Inflammatory macrophage treated with lipopolysaccharide for 4 hours (primary cell): ENCODE measurements around the gene NHLRC4.
A peak's percentile ranks its signal among the peaks of the same experiment; 100 is the strongest.

Experiments
- DNase-seq: peaks from one replicate; pipeline ENCODE4 v3.0.0-alpha.2; 2020

NHLRC4 gene, protein sequence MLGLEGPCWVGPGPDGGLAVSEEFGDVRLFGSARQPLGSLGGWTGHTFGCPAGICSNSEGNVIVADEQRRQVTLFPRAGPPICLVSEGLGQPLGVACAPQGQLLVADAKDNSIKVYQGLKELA

DNA sequence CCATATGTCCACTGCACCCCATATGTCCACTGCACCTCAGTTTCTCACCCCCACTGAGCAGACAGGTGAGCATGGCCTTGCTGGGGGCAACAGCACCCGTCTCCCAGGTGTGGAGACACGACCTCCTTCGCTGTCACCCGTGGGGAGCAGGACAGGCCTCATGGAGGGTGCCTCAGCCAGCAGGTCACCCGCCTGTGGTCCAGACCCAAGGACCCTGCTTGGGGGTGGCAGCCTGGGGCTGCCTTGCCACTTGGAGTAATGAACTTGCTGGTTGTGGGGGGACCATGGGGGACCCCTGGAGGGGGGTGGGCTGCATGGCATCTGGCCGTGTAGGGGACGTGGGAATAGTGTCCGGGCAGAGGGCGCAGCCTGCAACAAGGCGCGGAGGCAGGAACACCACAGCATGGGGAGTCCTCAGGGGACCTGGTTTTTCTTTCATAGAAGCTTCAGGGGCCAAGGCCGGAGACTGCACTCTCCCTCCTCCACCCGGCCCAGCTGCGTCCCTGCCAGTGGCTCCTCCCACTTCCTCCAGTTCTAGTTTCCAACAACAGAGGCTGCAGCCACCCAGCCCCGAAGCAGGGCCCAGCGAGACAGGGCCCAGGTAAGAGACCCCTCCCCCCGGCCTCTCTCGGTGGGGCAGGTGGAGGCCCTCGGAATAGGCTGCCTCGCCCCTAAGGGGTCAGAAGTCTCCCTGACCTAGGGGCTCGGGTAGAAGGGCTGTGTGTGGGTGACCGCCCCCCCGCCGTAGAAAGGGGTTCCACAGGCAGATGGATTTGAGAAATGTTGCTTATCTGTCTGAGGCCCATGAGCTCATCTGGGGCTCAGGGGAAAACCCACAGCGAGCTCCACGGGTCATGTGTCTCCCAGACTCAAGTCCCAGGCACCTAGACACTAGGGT is at the start of gene NHLRC4:
TSS of gene NHLRC4 (plus strand) at position 531 of the 898 bp plus-strand sequence. CDS start 1,043 bp downstream, outside the sequence.
- DNase-seq = peak; percentile 52

DNA sequence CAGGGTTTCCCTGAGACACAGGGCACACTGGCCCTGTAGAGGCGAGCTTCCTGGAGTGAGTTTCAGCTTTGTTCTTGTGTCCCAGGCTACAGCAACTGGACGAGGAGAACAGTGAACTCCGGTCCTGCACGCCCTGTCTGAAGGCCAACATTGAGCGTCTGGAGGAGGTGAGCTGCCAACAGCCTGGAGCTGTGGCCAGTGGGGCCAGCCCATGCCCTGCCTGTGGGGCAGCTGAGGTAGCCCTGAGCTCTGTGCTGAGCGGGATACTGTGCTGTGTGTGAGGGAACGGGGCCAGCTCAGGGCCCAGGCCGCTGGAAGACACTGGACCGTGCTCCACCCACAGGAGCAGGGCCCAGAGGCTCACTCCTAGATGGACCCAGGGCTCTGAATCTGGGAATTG is 47.9 kb upstream of the NHLRC4 start:
- DNase-seq = no peak

DNA sequence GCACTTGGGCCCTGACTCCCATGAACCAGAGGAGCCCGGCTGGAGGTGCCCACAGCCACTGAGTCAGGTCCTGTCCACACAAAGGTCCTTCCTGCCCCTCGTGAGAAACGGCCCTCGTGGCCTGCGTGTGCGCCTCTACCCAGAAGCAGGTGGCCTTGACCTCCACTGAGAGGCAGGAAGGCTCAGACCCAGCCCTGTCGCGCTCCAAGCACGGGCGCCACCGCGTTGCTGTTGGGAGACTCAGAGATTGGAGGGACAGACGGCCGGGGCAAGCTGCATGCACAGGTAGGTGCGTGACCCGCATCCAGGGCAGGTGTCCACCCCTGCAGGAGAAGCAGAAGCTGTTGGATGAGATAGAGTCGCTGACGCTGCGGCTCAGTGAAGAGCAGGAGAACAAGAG is 47.4 kb upstream of the NHLRC4 start:
- DNase-seq = no peak

DNA sequence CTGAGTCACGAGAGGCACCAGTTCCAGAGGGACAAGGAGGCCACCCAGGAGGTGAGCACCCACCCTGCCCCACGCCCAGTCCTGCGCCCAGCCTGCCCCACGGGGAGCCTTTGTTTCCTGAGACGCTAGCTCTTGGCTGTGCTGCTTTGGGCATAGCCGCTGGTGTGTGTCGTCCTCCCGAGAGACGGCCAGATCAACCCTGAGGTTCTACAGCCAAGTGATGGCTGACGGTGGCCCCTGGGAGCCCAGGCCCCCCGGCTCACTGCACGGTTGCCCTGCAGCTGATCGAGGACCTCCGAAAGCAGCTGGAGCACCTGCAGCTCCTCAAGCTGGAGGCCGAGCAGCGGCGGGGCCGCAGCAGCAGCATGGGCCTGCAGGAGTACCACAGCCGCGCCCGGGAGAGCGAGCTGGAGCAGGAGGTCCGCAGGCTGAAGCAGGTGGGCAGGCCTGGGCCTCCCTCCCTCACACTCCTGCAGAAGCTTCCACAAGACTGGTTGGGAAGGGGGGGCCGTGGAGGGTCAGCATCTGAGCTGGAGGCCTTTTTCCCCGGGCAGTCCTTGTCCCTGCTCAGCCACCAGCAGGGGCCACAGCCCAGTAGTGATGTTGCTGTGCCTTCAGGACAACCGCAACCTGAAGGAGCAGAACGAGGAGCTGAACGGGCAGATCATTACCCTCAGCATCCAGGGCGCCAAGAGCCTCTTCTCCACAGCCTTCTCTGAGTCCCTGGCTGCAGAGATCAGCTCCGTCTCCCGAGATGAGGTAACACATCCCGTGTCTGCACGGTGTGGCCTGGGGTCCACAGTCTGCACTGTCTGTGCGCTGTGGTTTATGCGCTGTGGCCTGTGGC is 46.7 kb upstream of the NHLRC4 start:
- no peak for DNase-seq

DNA sequence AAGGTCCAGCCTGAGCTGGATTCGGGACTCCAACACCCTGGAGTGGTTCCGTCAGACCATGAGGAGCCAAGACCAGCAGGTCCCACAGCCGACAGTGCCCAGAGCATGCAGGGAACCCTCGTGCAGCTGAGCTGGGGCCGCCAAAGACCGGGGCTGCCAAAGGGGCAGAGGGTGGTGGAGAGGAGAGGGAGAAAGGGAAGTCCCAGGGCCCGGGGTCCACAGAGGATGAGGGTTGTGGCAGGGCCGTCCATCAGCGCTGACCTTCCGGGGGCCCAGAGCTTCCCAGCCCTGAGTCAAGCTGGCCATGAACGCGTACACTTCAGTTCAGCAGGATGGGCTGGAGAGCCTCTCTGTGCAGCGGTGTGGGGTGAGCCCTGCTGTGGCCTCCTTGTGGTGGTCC is 46.0 kb upstream of the NHLRC4 start:
- no peak for DNase-seq

DNA sequence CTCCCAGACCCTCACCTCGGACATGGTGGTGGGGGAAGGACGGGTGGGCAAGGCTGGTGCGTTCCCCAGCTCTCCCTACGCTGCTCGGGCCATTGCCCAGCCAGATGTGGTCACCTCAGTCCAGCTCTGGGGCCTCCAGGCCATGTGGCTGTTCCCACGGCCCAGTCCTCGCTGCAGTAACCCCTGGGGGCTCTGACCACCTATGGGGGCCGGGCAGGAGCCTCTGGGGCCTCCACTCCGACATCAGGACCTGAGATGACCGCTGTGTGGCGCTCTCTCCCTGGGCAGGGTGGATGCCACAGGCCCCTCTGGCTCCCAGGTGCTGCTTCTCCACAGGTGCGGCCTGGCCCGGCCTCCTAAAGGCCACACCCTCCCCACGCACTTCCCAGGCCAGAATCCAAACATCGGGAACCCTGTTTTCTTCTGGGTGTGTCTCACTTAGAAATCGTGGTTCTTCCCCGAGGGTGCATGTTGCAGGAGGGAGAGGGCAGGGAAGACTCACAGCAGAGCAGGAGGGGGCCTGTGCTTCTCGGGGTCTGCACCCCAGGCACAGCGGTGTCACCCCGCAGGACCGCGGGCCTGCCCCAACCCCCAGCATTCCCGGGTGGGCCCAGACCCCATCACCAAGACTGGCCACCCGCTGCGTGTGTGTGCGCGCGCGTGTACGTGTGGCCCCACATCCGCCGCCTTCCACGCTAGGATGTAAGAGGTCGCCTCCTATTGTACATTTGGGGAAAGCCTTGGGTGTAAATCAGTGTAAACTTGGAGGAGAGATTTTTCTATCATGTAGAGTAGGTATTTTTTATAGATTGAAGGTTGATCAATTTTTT is 45.2 kb upstream of the NHLRC4 start:
- DNase-seq = no peak

DNA sequence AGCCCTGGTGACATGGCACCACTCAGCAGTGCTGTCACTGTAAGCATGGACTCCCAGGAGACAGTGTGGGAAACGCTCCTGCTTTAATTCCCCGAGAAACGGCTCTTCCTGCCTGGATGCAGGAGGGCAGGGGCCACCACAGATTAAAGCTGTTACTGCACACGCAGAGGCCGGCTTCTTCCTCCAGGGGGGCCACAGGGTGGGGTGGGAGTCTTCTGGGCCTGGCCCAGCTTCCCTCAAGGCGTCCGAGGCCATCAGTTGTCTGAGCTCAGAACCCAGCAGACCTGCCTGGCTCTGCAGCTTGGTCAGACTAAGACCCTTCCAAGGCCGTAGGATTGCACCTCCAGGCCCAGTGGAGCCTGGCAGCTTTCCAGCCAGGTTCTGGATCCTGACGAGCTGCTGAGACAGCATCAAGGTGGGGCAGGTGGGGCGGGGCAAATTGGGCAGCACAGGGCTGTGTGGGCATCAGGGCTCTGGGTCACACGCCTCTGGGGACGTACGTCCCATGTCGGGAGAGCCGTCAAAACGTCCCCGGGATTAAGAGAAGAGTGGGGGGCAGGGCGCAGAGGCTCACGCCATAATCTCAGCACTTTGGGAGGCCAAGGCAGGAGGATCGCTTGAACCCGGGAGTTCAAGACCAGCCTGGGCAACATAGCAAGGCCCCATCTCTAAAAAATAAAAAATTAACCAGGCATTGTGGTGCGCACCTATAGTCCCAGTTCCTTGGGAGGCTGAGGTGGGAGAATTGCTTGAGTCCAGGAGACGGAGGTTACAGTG is 44.3 kb upstream of the NHLRC4 start:
- DNase-seq = no peak

DNA sequence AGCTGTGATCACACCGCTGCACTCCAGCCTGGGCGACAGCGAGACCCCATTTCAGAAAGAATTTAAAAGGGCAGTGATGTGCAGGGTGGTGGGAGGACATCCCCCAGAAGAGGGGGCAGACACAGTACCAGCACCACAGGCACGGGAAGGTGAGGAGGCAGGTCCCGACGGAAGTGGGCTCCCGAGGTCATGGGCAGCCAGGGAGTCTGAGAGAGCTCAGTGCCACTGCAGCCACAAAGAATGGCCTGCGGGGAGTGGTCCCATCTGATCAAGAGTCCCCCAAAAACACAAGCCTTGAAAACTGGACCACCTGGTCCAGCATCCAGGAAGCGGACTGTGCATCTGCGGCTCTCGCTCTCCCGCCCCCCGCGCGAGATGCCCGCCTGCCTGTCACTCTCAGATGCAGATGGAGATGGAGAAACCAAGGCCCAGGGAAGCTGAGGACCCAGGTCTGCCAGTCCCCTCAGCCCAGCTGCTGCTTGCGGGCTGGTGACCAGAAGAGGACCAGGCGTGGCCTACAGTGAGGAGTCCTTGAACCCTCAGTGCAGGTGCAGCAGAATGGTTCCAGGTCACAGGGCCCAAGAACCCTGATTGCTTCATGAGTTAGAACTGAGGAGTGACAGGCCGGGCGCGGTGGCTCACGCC is 43.6 kb upstream of the NHLRC4 start:
- no peak for DNase-seq

DNA sequence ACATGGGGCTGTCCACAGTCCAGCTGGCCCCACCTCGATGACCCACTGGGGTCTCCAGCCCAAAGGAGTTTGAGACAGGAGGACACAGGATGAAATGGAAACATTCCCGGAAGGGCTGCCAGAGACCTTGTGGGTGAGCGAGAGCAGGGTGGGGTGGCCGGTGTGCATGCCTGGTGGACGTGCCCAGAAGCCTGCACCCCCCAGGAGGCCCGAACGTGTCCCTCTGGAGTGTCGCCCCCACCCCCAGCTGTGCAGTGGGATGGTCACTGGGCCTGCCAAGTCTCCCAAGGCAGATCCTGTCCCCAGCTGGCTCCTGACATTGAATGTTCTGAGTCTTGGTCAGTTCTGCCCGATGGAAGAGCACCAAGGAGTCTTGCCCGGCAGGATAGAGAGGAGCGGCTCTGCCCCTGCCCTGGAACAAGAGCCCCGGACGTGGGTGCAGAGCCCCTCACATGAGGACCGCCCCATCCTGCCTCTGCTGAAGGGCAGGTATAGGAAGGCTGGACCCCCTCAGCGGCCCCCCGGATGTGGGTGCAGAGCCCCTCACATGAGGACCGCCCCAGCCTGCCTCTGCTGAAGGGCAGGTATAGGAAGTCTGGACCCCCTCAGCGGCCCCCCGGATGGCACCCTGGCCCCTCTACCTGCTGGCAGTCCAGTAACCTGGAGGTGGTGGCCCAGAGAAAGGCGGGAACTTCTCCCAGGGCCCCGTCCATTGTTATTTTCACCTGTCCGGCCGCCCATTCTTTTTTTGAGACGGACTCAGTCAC is 42.3 kb upstream of the NHLRC4 start:
- DNase-seq = no peak

DNA sequence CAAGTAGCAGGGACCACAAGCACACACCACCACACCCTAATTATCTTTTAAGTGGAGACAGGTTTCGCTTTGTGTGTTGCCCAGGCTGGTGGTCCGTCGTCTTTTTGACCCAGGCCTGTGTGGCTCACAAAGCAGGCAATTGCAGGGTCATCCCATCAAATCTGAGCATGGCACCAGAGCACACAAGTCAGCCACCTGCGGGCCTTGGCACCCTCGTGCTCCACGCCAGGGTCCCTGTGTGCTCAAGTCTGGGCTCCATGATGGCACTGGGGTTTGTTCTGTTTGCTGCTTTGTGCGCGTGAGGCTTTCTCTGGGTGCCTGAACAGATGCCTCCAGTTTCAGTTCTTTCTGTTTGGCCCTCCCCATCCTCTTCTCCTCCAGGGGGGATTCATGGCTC is 41.7 kb upstream of the NHLRC4 start:
- no peak for DNase-seq

DNA sequence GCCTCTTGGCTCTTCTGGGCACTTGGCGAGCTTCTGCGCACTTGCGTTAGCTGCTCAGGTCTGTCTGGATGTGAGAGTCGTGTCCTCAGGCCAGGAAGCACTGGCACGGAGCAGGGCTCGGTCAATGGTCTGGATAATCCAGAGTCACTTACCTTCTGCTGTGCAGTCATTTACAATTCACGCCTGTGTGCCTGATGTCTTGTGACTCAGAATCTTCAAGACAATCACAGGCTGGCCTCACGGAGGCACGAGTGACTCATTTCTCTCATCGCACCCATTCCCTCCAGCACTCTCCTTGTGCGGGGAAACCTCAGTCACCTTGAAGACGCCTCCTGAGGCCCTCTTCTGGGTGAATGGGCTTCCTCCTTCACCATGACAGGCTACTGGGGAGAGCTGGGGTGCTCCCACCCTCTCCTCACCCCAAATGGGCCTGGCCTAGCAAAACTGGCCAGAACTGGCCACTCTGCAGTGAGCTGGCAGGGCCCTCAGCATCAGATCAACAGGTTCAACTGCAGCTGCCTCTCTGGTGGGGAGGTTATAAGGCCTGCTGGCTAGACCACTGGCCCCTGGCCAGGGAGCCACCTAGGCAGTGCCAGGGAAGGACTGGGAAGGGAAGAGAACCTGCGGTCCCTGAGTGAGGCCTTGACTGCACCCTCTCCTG is 41.2 kb upstream of the NHLRC4 start:
- no peak for DNase-seq

DNA sequence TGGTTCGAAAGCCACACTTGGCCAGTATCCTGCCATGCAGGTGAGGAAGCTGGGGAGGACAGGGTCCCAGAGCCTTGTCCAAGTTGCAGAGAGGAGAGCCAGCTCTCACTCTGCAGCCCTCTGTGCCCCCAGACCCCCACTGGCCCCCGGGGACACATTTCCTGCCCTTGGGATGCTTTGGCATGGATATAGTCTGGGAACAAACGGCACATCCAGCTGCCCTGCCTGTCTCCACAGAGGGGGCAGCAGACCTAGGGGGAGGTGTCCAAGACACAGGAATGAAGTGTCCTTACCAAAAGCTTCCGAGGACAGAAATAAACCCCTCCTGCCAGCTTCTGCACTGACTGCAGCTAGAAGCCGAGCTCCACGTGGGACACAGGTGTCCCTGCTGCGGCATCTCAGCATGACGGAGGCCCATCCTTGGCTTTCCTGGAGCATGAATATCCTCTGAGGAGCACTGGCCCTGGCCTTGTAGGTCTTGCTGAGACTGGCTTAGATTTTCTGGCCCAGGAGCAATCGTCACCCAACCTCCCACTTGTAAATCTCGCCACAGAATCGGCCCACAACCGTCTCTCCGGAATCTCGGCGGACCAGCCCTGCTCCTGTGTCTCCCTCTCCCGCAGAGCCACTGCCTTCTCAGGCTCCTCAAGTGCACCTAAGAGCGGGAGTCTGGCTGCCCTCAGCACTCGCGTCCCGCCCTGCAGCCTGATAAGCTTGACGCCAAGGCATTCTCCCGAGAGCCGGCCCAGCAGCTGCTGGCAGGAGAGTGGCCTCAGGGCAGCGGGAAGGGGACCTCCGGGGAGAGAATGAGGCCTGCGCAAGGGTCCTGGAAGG is 40.4 kb upstream of the NHLRC4 start:
- DNase-seq = no peak

DNA sequence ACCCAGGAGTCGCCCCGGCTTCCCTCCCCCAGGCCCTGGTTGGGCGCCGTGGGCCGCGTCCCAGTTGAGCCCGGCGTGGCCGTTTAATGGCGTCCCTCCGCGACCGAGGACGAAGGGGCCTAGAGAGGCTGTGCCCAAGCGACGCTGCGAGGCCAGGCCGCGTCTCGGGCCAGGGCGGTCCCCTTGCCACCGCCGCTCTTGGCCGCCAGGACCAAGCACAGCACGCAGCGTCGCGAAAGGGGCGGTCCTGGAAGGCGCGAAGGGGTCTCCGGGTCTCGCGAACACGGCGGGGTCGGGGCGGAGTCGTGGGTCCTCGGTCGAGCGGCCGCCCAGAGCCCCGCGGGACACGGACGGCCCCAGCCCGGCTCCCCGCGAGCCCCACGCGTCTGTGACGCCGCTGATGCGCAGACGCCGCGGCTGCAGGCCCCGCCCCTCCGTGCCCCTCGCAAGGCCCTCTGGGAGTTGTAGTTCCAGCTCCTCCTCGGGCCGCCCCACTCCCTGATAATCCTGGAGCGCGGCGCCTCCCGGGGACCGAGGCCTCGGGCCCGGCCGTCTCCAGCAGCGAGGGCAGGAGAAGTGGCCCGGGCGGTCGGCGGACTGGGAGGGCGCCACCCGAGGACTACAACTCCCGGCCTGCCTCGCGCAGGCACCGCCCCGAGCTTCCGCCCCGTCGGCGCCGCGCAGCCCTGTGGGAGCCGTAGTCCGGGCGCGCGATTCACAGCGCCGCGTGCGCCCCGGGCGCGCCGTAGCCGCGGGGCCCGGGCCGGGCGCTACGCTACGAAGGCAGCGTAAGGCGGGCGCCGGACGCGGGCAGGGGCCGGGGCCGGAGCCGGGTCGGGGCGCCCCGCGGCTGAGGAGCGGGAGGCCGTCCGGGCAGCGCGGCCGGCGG is 39.5 kb upstream of the NHLRC4 start, which contains the start of gene CAPN15:
TSS of gene CAPN15 (plus strand) at position 698 of the 889 bp plus-strand sequence. CDS start 19,127 bp downstream, outside the sequence.
- peak; percentile 86 for DNase-seq

DNA sequence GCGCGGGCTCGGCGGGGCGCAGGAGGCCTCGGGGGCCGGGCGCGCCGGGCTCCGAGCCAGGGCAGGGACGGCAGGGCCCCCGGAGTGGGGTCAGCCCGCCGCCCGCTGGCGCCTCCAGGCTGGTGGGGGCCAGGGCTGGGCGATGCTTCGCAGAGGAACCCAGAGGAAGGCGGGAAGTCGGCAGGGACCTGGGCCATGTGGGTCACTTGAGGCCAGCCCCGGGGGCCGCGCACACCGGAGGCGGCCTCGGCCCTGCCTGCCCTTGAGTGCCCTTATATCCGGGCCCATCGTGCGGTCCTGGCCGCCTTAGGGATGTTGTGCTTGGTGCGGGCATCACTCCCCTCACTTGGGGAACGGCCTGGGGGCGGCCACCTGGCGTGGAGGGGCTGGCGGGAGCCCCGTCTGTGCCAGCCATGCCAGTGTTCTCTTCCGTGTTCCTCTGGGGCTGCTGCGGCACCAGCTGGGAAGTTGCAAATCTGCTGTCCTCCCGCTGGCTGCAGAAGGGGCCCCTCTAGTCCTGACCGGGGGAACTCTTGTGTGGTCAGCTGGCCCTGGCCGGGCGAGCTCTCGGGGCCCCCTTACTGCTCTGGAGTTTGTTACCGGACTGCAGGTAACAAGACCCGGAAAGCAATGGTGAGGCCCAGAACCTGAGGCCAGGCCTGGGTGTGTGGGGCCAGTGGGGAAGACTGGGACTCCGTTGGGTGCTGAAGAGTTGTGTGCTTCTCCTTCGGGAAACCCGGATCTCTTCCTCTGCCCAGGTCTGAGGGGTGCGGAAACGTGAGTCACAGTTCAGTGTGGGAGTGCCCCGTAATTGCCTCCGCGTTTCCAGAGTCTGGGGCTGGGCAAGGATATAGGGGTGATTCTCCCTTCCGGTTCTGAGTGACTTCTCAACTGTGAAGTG is 38.4 kb upstream of the NHLRC4 start:
- peak; percentile 60 for DNase-seq

DNA sequence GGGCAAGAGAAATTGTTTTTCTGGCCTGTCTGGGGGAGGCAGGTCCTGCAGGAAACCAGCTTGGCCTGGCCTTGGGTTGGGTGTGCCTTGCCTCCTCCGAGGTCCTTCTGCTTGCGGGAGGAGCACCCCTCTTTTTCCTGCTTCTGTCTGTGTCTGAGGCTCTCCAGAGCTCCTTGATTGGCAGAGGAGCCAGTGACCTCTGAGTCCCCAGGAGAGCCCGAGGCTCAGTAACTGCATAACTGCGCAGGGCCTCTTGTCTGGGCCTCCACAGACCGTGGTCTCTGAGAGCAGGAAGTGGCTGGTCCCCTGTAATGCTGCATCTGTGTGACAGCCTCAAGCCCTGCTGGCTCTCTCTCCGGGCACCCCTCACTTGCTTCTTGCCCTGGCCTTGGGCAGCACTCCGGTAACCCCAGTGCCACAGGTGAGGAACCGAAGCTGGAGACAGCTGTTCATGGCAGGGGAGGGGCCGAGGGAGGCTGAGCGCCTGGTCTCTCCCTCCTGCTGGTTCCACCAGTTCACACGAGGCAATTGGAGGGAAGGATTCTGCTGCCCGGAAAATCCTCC is 37.7 kb upstream of the NHLRC4 start:
- DNase-seq = peak; percentile 7

DNA sequence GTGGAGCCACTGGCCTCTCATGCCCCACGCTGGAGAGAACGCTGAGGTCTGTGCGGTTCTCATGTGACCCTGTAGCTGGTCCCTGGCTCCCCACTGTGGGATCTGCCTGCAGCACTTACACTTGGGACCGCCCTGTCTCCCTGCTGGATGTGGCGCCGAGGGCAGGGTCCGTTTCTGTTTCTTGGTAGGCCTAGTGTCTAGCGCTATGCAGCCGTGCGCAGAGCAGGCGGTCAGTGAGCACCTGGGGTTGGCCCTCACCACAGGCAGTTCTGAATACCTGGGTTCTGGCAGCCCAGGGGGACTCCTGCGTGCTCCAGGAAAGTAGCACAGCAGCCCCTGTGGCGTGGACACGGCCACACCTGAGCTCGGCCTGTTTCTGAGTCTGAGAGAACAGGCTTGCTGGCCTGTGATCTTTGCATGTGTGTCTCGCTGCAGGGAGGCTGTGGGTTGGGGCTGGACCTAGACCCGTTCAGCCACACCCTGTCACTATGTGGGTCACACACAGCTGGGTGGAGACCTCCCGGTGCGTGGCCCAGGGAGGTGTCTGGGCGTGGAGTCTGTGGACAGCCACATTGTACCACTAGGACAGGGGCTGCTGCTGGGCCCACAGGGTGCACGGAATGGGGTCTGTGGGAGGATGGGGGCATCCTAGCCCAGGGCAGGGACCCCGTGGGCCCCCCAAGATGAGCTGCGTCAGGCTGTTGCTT is 36.5 kb upstream of the NHLRC4 start:
- no peak for DNase-seq
